ENCODE measurements around the gene PXDN.

DNA sequence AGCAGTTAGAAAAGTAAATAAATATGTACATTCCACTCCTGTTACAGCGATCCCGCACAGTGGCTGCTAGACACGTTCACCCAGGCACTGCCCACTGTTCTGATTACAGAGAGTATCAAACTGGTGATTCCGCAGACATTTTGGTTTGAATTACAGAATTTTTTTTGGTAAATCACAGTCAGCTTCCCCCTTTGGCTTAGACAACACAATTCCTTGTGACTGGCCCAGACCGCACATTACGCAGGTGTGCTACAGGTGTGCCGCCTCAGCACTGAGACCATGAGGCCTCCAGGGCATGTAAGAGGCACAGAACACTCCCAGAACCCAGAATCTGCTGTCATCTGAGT is 112.3 kb downstream of the PXDN start:
- TF ChIP-seq POLR2A (IDR thresholded peaks at IDR 0.05; ENCODE audit: low read depth, low read length) (no peak), FOS (IDR thresholded peaks at IDR 0.05; ENCODE audit: borderline replicate concordance, insufficient read depth, low read length) (no peak), POLR2AphosphoS5 (IDR thresholded peaks at IDR 0.05; ENCODE audit: insufficient read depth, low read depth, low read length) (no peak), MYC (IDR thresholded peaks at IDR 0.05; ENCODE audit: low read depth, low read length) (no peak), EZH2 (IDR thresholded peaks at IDR 0.05; ENCODE audit: borderline replicate concordance, low read depth, low read length, severe bottlenecking) (no peak)
- TF ChIP-seq, protein P1, sequence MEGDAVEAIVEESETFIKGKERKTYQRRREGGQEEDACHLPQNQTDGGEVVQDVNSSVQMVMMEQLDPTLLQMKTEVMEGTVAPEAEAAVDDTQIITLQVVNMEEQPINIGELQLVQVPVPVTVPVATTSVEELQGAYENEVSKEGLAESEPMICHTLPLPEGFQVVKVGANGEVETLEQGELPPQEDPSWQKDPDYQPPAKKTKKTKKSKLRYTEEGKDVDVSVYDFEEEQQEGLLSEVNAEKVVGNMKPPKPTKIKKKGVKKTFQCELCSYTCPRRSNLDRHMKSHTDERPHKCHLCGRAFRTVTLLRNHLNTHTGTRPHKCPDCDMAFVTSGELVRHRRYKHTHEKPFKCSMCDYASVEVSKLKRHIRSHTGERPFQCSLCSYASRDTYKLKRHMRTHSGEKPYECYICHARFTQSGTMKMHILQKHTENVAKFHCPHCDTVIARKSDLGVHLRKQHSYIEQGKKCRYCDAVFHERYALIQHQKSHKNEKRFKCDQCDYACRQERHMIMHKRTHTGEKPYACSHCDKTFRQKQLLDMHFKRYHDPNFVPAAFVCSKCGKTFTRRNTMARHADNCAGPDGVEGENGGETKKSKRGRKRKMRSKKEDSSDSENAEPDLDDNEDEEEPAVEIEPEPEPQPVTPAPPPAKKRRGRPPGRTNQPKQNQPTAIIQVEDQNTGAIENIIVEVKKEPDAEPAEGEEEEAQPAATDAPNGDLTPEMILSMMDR (IDR thresholded peaks at IDR 0.05; ENCODE audit: extremely low read depth in 1 of 2, insufficient read depth in 1 of 2, low read depth in 1 of 2, low read length in 2 of 2), result no peak
- TF ChIP-seq, protein P2, sequence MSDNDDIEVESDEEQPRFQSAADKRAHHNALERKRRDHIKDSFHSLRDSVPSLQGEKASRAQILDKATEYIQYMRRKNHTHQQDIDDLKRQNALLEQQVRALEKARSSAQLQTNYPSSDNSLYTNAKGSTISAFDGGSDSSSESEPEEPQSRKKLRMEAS (IDR thresholded peaks at IDR 0.05; ENCODE audit: insufficient read depth, insufficient read length), result no peak
